HepG2 (cell line): ENCODE results near the gene AXDND1. TPM values are rescaled to one million over a fixed set of nuclear protein-coding genes. Genes with fewer than 3 reads are reported as not detected.

Source experiments
- CBX2 ChIP-seq, 2 experiments: fragments of 200-600 bp in 1 of 2; sonication (generic); formaldehyde crosslinking in 1 of 2; IDR thresholded peaks; 2 replicates each; pipeline versions ENCODE4 v1.7.0 to v1.8.1; 2018 to 2022; ENCODE audit warnings: low read depth in 2 of 2, low read length in 1 of 2, mild to moderate bottlenecking in 1 of 2, missing genetic modification reagents in 1 of 2
- CEBPG ChIP-seq: IDR thresholded peaks from 2 replicates; pipeline ENCODE4 v1.6.1; 2016
- FOXA3 ChIP-seq: IDR thresholded peaks from 2 replicates; pipeline ENCODE4 v1.6.1; 2016; ENCODE audit warnings: missing genetic modification reagents, missing compliant biosample characterization
- GZF1 ChIP-seq: sonication (generic); formaldehyde crosslinking; IDR thresholded peaks from 2 replicates; pipeline ENCODE4 v1.5.1; 2020; ENCODE audit warnings: mild to moderate bottlenecking, missing genetic modification reagents
- HOXA3 ChIP-seq: sonication (generic); formaldehyde crosslinking; IDR thresholded peaks from 2 replicates; pipeline ENCODE4 v1.5.0; 2020; ENCODE audit warnings: missing genetic modification reagents
- JDP2 ChIP-seq: sonication (generic); formaldehyde crosslinking; IDR thresholded peaks from 2 replicates; pipeline ENCODE4 v1.8.1; 2022; ENCODE audit warnings: missing genetic modification reagents, borderline replicate concordance
- MXD4 ChIP-seq: IDR thresholded peaks from 2 replicates; pipeline ENCODE4 v1.6.1; 2016; ENCODE audit warnings: mild to moderate bottlenecking, missing biosample characterization, missing genetic modification reagents
- NCOA5 ChIP-seq: sonication (generic); formaldehyde crosslinking; IDR thresholded peaks from 2 replicates; pipeline ENCODE4 v1.4.0; 2020; ENCODE audit warnings: missing genetic modification reagents
- ONECUT2 ChIP-seq: sonication (generic); formaldehyde crosslinking; IDR thresholded peaks from 2 replicates; pipeline ENCODE4 v1.4.0; 2020; ENCODE audit warnings: missing genetic modification reagents
- PCBP1 ChIP-seq: fragments of 200-400 bp; formaldehyde crosslinking; IDR thresholded peaks from 2 replicates; pipeline ENCODE4 v1.6.1; 2017; ENCODE audit warnings: mild to moderate bottlenecking, low read depth, low read length, borderline replicate concordance
- SRY ChIP-seq: sonication (generic); formaldehyde crosslinking; IDR thresholded peaks from 2 replicates; pipeline ENCODE4 v1.8.0; 2022; ENCODE audit warnings: mild to moderate bottlenecking, missing genetic modification reagents
- ZBTB20 ChIP-seq: sonication (generic); formaldehyde crosslinking; IDR thresholded peaks from 2 replicates; pipeline ENCODE4 v1.8.1; 2023; ENCODE audit warnings: missing genetic modification reagents, low read depth, mild to moderate bottlenecking, borderline replicate concordance
- ZFP62 ChIP-seq: sonication (generic); formaldehyde crosslinking; IDR thresholded peaks from 2 replicates; pipeline ENCODE4 v1.4.0; 2020; ENCODE audit warnings: missing genetic modification reagents
- ZFX ChIP-seq: sonication (generic); formaldehyde crosslinking; IDR thresholded peaks from 2 replicates; pipeline ENCODE4 v1.4.0; 2020; ENCODE audit warnings: mild to moderate bottlenecking, low read depth, missing genetic modification reagents, moderate library complexity
- ZNF12 ChIP-seq: sonication (generic); formaldehyde crosslinking; IDR thresholded peaks from 2 replicates; pipeline ENCODE4 v1.5.0; 2020; ENCODE audit warnings: missing genetic modification reagents
- ZNF644 ChIP-seq: IDR thresholded peaks from 2 replicates; pipeline ENCODE4 v1.6.1; 2016; ENCODE audit warnings: low read depth
- ZNF660 ChIP-seq: sonication (generic); formaldehyde crosslinking; IDR thresholded peaks from 2 replicates; pipeline ENCODE4 v1.5.1; 2020; ENCODE audit warnings: mild to moderate bottlenecking, low read depth, missing genetic modification reagents, borderline replicate concordance
- ZNF777 ChIP-seq: sonication (generic); formaldehyde crosslinking; IDR thresholded peaks from 2 replicates; pipeline ENCODE4 v1.4.0; 2020; ENCODE audit warnings: missing genetic modification reagents
- polyA plus RNA-seq, 8 experiments: library from polyadenylated mRNA; depleted of rRNA in 3 of 8; stranded (reverse) in 7 of 8; unstranded in 1 of 8; fragments of >200 nt; fragmentation: Illumina TruSeq in 4 of 8; extraction: Trizol in 4 of 8; gene quantifications; 2 replicates each; pipeline versions ENCODE4 v1.2.1 to v1.2.3, GENCODE V29; 2011 to 2016; ENCODE audit warnings: low read depth in 4 of 8, missing spikeins in 1 of 8, mixed read lengths in 1 of 8; ENCODE audit not compliant: insufficient read depth in 1 of 8
- total RNA-seq, 5 experiments: library from RNA; depleted of rRNA; stranded (reverse); fragments of >200 nt; fragmentation: Illumina TruSeq; extraction: Trizol; gene quantifications; 2 replicates each; pipeline ENCODE4 v1.2.3, GENCODE V29; 2016; ENCODE audit warnings: low read depth in 1 of 5
- TF ChIP-seq, protein P1 (sequence below): sonication (generic); formaldehyde crosslinking; IDR thresholded peaks from 2 replicates; pipeline ENCODE4 v1.4.0; 2020; ENCODE audit warnings: mild to moderate bottlenecking, missing genetic modification reagents
- TF ChIP-seq, protein P2 (sequence below): sonication (generic); formaldehyde crosslinking; IDR thresholded peaks from 2 replicates; pipeline ENCODE4 v1.4.0; 2020; ENCODE audit warnings: mild to moderate bottlenecking, missing genetic modification reagents
- TF ChIP-seq, protein P3 (sequence below): sonication (generic); formaldehyde crosslinking; IDR thresholded peaks from 2 replicates; pipeline ENCODE4 v1.8.0; 2022; ENCODE audit warnings: mild to moderate bottlenecking, missing genetic modification reagents, moderate library complexity
- TF ChIP-seq, protein P4 (sequence below): IDR thresholded peaks from 2 replicates; pipeline ENCODE4 v1.6.1; 2016
- TF ChIP-seq, protein P5 (sequence below): sonication (generic); formaldehyde crosslinking; IDR thresholded peaks from 2 replicates; pipeline ENCODE4 v1.4.0; 2020; ENCODE audit warnings: missing genetic modification reagents

The AXDND1 gene
- total and polyA plus RNA-seq, 2 of the 13 experiments (the other 11 are each of a cell fraction or from before 2014, with no cell fraction given) = 0.15 to 0.40 TPM

DNA sequence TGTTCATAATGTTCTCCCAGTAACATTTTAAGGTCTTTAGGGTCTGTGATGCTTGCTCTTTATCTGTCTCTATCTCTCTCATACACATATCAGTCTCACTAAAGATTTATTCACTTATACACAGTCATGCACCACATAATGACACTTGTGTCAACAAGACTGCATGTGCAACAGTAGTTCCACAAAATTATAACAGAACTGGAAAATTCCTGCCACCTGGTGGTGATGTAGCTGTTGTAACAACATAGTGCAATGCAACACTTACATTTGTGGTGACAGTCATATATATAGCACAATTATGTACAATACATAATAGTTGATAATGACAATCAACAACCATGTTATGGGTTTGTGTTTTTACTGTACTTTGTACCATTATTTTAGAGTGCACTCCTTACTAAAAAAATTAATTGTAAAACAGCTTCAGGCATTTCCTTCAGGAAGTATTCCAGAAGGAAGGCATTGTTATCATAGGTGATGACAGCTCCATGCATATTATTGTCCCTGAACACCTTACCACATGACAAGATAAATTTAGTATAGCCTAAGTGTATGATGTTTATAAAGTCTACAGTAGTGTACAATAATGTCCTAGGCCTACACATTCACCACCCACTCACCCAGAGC, 234.0 kb downstream of the AXDND1 start (continued):
- TF ChIP-seq ZBTB20 (CRISPR knock-in tag) (no peak), CEBPG (CRISPR knock-in tag) (peak; percentile 33), ZFP62 (CRISPR knock-in tag) (no peak), ZNF777 (CRISPR knock-in tag) (no peak), ONECUT2 (CRISPR knock-in tag) (no peak), ZNF644 (no peak), ZFX (CRISPR knock-in tag) (no peak), ZNF660 (no peak), SRY (CRISPR knock-in tag) (no peak), NCOA5 (CRISPR knock-in tag) (no peak), FOXA3 (CRISPR knock-in tag) (peak; percentile 80), HOXA3 (CRISPR knock-in tag) (no peak), MXD4 (CRISPR knock-in tag) (no peak), GZF1 (CRISPR knock-in tag) (no peak), CBX2 (IDR thresholded peaks at IDR 0.05; ENCODE audit: low read depth, low read length) (no peak), CBX2 (CRISPR knock-in tag; IDR thresholded peaks at IDR 0.05; ENCODE audit: low read depth) (no peak), PCBP1 (no peak), JDP2 (CRISPR knock-in tag) (no peak), ZNF12 (no peak)
- TF ChIP-seq, protein P1, sequence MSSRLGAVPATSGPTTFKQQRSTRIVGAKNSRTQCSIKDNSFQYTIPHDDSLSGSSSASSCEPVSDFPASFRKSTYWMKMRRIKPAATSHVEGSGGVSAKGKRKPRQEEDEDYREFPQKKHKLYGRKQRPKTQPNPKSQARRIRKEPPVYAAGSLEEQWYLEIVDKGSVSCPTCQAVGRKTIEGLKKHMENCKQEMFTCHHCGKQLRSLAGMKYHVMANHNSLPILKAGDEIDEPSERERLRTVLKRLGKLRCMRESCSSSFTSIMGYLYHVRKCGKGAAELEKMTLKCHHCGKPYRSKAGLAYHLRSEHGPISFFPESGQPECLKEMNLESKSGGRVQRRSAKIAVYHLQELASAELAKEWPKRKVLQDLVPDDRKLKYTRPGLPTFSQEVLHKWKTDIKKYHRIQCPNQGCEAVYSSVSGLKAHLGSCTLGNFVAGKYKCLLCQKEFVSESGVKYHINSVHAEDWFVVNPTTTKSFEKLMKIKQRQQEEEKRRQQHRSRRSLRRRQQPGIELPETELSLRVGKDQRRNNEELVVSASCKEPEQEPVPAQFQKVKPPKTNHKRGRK (CRISPR knock-in tag) = no peak
- TF ChIP-seq, protein P2, sequence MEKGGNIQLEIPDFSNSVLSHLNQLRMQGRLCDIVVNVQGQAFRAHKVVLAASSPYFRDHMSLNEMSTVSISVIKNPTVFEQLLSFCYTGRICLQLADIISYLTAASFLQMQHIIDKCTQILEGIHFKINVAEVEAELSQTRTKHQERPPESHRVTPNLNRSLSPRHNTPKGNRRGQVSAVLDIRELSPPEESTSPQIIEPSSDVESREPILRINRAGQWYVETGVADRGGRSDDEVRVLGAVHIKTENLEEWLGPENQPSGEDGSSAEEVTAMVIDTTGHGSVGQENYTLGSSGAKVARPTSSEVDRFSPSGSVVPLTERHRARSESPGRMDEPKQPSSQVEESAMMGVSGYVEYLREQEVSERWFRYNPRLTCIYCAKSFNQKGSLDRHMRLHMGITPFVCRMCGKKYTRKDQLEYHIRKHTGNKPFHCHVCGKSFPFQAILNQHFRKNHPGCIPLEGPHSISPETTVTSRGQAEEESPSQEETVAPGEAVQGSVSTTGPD (CRISPR knock-in tag) = no peak
- TF ChIP-seq, protein P3, sequence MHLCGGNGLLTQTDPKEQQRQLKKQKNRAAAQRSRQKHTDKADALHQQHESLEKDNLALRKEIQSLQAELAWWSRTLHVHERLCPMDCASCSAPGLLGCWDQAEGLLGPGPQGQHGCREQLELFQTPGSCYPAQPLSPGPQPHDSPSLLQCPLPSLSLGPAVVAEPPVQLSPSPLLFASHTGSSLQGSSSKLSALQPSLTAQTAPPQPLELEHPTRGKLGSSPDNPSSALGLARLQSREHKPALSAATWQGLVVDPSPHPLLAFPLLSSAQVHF (CRISPR knock-in tag) = no peak
- TF ChIP-seq, protein P4, sequence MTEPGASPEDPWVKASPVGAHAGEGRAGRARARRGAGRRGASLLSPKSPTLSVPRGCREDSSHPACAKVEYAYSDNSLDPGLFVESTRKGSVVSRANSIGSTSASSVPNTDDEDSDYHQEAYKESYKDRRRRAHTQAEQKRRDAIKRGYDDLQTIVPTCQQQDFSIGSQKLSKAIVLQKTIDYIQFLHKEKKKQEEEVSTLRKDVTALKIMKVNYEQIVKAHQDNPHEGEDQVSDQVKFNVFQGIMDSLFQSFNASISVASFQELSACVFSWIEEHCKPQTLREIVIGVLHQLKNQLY (CRISPR knock-in tag) = no peak
- TF ChIP-seq, protein P5, sequence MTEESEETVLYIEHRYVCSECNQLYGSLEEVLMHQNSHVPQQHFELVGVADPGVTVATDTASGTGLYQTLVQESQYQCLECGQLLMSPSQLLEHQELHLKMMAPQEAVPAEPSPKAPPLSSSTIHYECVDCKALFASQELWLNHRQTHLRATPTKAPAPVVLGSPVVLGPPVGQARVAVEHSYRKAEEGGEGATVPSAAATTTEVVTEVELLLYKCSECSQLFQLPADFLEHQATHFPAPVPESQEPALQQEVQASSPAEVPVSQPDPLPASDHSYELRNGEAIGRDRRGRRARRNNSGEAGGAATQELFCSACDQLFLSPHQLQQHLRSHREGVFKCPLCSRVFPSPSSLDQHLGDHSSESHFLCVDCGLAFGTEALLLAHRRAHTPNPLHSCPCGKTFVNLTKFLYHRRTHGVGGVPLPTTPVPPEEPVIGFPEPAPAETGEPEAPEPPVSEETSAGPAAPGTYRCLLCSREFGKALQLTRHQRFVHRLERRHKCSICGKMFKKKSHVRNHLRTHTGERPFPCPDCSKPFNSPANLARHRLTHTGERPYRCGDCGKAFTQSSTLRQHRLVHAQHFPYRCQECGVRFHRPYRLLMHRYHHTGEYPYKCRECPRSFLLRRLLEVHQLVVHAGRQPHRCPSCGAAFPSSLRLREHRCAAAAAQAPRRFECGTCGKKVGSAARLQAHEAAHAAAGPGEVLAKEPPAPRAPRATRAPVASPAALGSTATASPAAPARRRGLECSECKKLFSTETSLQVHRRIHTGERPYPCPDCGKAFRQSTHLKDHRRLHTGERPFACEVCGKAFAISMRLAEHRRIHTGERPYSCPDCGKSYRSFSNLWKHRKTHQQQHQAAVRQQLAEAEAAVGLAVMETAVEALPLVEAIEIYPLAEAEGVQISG (CRISPR knock-in tag) = no peak
